NCI-H82 treated with DMSO at 0.1 percent for 48 hours (cell line): Measurements from ENCODE around the gene STAC2.

ENCODE experiments used
- DNase-seq: peaks from one replicate; lab custom pipeline; 2025; ENCODE audit not compliant: unreplicated experiment; lab: John Stamatoyannopoulos, UW

Gene STAC2

GRCh38 chr17:39210093-39210434, 15.7 kb downstream of the STAC2 start:
- no peak for DNase-seq

- DNase-seq: no peak
Observed at GRCh38 chr17:39209317-39210092, 16.2 kb downstream of the STAC2 start.

- DNase-seq: peak; percentile 12
Observed at GRCh38 chr17:39208893-39209292, 16.9 kb downstream of the STAC2 start.

- no peak for DNase-seq
Observed at GRCh38 chr17:39208136-39208535, 17.6 kb downstream of the STAC2 start.

GRCh38 chr17:39205112-39205526, 20.6 kb downstream of the STAC2 start:
- DNase-seq: no peak

GRCh38 chr17:39204245-39204644, 21.5 kb downstream of the STAC2 start:
- DNase-seq: no peak

GRCh38 chr17:39200957-39201510, 24.7 kb downstream of the STAC2 start:
- DNase-seq: no peak

- DNase-seq: no peak
Observed at GRCh38 chr17:39200070-39200879, 25.5 kb downstream of the STAC2 start, which contains the start of gene RPL19. RPL19 (plus strand) TSS chr17:39200283; CDS start chr17:39200345, 62 bp downstream.

- DNase-seq: peak; percentile 98
Observed at GRCh38 chr17:39199820-39200069, 26.0 kb downstream of the STAC2 start.

GRCh38 chr17:39198186-39198566, 27.6 kb downstream of the STAC2 start:
- DNase-seq: no peak

- DNase-seq: peak; percentile 55
Observed at GRCh38 chr17:39197380-39198185, 28.2 kb downstream of the STAC2 start, which contains the start of gene CACNB1. CACNB1 (minus strand) TSS chr17:39197669; CDS start chr17:39197495, 174 bp downstream.

GRCh38 chr17:39196808-39197291, 28.9 kb downstream of the STAC2 start:
- DNase-seq: no peak

GRCh38 chr17:39196241-39196807, 29.4 kb downstream of the STAC2 start:
- DNase-seq: no peak

GRCh38 chr17:39195568-39196160, 30.1 kb downstream of the STAC2 start:
- DNase-seq: no peak

- no peak for DNase-seq
Observed at GRCh38 chr17:39194985-39195524, 30.7 kb downstream of the STAC2 start.

- DNase-seq: peak; percentile 46
Observed at GRCh38 chr17:39194089-39194984, 31.4 kb downstream of the STAC2 start.

GRCh38 chr17:39193346-39193745, 32.4 kb downstream of the STAC2 start:
- DNase-seq: no peak

GRCh38 chr17:39192901-39193300, 32.8 kb downstream of the STAC2 start:
- DNase-seq: no peak
